ENCODE data around the gene GJC3. TPM values are rescaled to one million over a fixed set of nuclear protein-coding genes. Genes with fewer than 3 reads are reported as not detected.

The GJC3 gene
- total and polyA plus RNA-seq, 2 of the 13 experiments (the other 11 are each of a cell fraction or from before 2014, with no cell fraction given), result 0.75 to 1.4 TPM

DNA sequence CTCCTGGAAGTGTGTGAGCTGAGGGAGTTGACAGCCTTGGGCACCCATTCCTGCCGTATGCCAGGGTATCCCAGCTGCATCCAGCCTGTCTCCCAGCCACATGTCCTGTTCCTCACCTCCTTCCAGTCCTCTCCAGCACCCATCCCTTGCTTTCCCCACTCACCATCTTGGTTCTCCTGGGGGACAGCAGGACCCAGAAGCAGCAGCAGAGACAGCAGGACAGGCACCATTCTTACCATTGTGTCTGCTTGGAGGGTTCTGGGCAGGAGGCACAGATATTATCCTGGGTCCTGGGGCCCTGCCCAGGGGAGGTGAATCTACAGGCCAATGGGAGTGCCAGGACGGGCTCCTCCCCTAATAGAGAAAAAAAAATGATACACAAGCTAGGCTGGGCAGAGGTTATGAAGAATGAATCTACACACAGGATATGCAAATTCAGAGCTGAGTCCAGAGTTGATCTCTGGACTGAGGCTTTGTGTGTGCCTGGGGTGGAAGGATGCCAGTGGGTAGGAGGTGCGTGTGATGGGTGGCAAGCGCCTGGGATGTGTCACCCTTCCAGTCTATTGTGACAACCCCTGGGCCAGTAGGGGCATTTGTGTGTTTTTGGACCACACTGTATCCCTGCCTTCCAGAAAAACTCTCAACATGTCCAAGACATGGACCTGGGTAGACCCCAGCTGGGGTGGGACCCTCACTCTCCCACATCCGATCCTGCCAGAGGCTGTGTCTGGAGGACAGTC, 46.5 kb upstream of the GJC3 start, which contains the start of gene AZGP1 (continued):
- TF ChIP-seq NR2C2 (CRISPR knock-in tag; IDR thresholded peaks at IDR 0.05; ENCODE audit: borderline replicate concordance) (peak; percentile 40), TBX2 (CRISPR knock-in tag; IDR thresholded peaks at IDR 0.05; ENCODE audit: borderline replicate concordance) (no peak), CBX5 (CRISPR knock-in tag; IDR thresholded peaks at IDR 0.05; ENCODE audit: borderline replicate concordance) (peak; percentile 54; the same call in 1 of the 2 replicates), GABPB1 (CRISPR knock-in tag; IDR thresholded peaks at IDR 0.05) (peak; percentile 26; the same call in 1 of the 2 replicates), ARNTL (CRISPR knock-in tag; IDR thresholded peaks at IDR 0.05) (peak; percentile 61; the same call in 1 of the 2 replicates), ZNF468 (CRISPR knock-in tag; IDR thresholded peaks at IDR 0.05) (no peak), ZNF792 (CRISPR knock-in tag; IDR thresholded peaks at IDR 0.05) (no peak)
- TF ChIP-seq, protein P1, sequence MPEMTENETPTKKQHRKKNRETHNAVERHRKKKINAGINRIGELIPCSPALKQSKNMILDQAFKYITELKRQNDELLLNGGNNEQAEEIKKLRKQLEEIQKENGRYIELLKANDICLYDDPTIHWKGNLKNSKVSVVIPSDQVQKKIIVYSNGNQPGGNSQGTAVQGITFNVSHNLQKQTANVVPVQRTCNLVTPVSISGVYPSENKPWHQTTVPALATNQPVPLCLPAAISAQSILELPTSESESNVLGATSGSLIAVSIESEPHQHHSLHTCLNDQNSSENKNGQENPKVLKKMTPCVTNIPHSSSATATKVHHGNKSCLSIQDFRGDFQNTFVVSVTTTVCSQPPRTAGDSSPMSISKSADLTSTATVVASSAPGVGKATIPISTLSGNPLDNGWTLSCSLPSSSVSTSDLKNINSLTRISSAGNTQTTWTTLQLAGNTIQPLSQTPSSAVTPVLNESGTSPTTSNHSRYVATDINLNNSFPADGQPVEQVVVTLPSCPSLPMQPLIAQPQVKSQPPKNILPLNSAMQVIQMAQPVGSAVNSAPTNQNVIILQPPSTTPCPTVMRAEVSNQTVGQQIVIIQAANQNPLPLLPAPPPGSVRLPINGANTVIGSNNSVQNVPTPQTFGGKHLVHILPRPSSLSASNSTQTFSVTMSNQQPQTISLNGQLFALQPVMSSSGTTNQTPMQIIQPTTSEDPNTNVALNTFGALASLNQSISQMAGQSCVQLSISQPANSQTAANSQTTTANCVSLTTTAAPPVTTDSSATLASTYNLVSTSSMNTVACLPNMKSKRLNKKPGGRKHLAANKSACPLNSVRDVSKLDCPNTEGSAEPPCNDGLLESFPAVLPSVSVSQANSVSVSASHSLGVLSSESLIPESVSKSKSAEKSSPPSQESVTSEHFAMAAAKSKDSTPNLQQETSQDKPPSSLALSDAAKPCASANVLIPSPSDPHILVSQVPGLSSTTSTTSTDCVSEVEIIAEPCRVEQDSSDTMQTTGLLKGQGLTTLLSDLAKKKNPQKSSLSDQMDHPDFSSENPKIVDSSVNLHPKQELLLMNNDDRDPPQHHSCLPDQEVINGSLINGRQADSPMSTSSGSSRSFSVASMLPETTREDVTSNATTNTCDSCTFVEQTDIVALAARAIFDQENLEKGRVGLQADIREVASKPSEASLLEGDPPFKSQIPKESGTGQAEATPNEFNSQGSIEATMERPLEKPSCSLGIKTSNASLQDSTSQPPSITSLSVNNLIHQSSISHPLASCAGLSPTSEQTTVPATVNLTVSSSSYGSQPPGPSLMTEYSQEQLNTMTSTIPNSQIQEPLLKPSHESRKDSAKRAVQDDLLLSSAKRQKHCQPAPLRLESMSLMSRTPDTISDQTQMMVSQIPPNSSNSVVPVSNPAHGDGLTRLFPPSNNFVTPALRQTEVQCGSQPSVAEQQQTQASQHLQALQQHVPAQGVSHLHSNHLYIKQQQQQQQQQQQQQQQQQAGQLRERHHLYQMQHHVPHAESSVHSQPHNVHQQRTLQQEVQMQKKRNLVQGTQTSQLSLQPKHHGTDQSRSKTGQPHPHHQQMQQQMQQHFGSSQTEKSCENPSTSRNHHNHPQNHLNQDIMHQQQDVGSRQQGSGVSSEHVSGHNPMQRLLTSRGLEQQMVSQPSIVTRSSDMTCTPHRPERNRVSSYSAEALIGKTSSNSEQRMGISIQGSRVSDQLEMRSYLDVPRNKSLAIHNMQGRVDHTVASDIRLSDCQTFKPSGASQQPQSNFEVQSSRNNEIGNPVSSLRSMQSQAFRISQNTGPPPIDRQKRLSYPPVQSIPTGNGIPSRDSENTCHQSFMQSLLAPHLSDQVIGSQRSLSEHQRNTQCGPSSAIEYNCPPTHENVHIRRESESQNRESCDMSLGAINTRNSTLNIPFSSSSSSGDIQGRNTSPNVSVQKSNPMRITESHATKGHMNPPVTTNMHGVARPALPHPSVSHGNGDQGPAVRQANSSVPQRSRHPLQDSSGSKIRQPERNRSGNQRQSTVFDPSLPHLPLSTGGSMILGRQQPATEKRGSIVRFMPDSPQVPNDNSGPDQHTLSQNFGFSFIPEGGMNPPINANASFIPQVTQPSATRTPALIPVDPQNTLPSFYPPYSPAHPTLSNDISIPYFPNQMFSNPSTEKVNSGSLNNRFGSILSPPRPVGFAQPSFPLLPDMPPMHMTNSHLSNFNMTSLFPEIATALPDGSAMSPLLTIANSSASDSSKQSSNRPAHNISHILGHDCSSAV (CRISPR knock-in tag; IDR thresholded peaks at IDR 0.05; ENCODE audit: borderline replicate concordance), result no peak
- TF ChIP-seq, protein P2, sequence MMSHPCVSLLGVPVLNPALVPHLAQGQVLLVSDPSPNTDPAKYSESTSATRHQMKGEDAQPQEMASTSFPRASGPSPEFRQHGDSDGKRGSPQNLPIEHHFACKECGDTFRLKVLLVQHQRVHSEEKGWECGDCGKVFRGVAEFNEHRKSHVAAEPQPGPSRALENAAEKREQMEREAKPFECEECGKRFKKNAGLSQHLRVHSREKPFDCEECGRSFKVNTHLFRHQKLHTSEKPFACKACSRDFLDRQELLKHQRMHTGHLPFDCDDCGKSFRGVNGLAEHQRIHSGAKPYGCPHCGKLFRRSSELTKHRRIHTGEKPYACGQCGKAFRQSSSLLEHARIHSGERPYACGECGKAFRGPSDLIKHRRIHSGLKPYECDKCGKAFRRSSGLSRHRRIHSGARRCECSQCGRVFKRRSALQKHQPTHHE (CRISPR knock-in tag; IDR thresholded peaks at IDR 0.05; ENCODE audit: borderline replicate concordance), result no peak
- TF ChIP-seq, protein P3, sequence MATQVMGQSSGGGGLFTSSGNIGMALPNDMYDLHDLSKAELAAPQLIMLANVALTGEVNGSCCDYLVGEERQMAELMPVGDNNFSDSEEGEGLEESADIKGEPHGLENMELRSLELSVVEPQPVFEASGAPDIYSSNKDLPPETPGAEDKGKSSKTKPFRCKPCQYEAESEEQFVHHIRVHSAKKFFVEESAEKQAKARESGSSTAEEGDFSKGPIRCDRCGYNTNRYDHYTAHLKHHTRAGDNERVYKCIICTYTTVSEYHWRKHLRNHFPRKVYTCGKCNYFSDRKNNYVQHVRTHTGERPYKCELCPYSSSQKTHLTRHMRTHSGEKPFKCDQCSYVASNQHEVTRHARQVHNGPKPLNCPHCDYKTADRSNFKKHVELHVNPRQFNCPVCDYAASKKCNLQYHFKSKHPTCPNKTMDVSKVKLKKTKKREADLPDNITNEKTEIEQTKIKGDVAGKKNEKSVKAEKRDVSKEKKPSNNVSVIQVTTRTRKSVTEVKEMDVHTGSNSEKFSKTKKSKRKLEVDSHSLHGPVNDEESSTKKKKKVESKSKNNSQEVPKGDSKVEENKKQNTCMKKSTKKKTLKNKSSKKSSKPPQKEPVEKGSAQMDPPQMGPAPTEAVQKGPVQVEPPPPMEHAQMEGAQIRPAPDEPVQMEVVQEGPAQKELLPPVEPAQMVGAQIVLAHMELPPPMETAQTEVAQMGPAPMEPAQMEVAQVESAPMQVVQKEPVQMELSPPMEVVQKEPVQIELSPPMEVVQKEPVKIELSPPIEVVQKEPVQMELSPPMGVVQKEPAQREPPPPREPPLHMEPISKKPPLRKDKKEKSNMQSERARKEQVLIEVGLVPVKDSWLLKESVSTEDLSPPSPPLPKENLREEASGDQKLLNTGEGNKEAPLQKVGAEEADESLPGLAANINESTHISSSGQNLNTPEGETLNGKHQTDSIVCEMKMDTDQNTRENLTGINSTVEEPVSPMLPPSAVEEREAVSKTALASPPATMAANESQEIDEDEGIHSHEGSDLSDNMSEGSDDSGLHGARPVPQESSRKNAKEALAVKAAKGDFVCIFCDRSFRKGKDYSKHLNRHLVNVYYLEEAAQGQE (IDR thresholded peaks at IDR 0.05; ENCODE audit: borderline replicate concordance in 1 of 2, low read depth in 1 of 2, low read length in 2 of 2), result no peak
- TF ChIP-seq, protein P4, sequence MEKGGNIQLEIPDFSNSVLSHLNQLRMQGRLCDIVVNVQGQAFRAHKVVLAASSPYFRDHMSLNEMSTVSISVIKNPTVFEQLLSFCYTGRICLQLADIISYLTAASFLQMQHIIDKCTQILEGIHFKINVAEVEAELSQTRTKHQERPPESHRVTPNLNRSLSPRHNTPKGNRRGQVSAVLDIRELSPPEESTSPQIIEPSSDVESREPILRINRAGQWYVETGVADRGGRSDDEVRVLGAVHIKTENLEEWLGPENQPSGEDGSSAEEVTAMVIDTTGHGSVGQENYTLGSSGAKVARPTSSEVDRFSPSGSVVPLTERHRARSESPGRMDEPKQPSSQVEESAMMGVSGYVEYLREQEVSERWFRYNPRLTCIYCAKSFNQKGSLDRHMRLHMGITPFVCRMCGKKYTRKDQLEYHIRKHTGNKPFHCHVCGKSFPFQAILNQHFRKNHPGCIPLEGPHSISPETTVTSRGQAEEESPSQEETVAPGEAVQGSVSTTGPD (CRISPR knock-in tag; IDR thresholded peaks at IDR 0.05), result no peak
- TF ChIP-seq, protein P5, sequence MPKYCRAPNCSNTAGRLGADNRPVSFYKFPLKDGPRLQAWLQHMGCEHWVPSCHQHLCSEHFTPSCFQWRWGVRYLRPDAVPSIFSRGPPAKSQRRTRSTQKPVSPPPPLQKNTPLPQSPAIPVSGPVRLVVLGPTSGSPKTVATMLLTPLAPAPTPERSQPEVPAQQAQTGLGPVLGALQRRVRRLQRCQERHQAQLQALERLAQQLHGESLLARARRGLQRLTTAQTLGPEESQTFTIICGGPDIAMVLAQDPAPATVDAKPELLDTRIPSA (CRISPR knock-in tag; IDR thresholded peaks at IDR 0.05; ENCODE audit: borderline replicate concordance), result no peak

Data from HepG2 (cell line).